GM21526 (cell line): ENCODE data around the gene STON1.
"Not testable (repeated sequence)": the region's sequence is repeated elsewhere in the genome, so short reads cannot be mapped to it uniquely, and the experiment has no call there.

Experiments
- ATAC-seq: cut with Tn5 transposase; IDR thresholded peaks from one replicate; pipeline ENCODE4 v1.9.1; 2021; ENCODE audit warnings: moderate library complexity; ENCODE audit not compliant: unreplicated experiment, low FRiP score

Gene STON1

GRCh38 chr2:48527226-48527885 lies 2.6 kb upstream of the STON1 start:
- no peak for ATAC-seq

GRCh38 chr2:48528431-48528830 lies 1.5 kb upstream of the STON1 start:
- no peak for ATAC-seq

GRCh38 chr2:48529194-48529593 lies 760 bp upstream of the STON1 start:
- ATAC-seq = no peak

- ATAC-seq = no peak
Observed at GRCh38 chr2:48529676-48530032, 300 bp upstream of the STON1 start.

- no peak for ATAC-seq
Observed at GRCh38 chr2:48531141-48531648, 1.2 kb downstream of the STON1 start.

GRCh38 chr2:48532174-48532573 lies 2.2 kb downstream of the STON1 start:
- no peak for ATAC-seq

- ATAC-seq = no peak
Observed at GRCh38 chr2:48532824-48533223, 2.9 kb downstream of the STON1 start.

GRCh38 chr2:48534781-48535180 lies 4.8 kb downstream of the STON1 start:
- ATAC-seq = no peak

GRCh38 chr2:48540237-48540935 lies 10.4 kb downstream of the STON1 start:
- ATAC-seq = no peak

- ATAC-seq = no peak
Observed at GRCh38 chr2:48541666-48542389, 11.9 kb downstream of the STON1 start.

GRCh38 chr2:48543895-48544294 lies 13.9 kb downstream of the STON1 start:
- no peak for ATAC-seq

GRCh38 chr2:48545244-48545643 lies 15.3 kb downstream of the STON1 start:
- no peak for ATAC-seq

- ATAC-seq = no peak
Observed at GRCh38 chr2:48548840-48549239, 18.9 kb downstream of the STON1 start.

- no peak for ATAC-seq
Observed at GRCh38 chr2:48549972-48550371, 20.0 kb downstream of the STON1 start.

GRCh38 chr2:48551548-48551947 lies 21.6 kb downstream of the STON1 start:
- no peak for ATAC-seq

- not testable (repeated sequence) for ATAC-seq
Observed at GRCh38 chr2:48555071-48555470, 25.1 kb downstream of the STON1 start.

GRCh38 chr2:48558456-48558855 lies 28.5 kb downstream of the STON1 start:
- no peak for ATAC-seq

- ATAC-seq = no peak
Observed at GRCh38 chr2:48560546-48561209, 30.7 kb downstream of the STON1 start.

GRCh38 chr2:48562281-48562680 lies 32.3 kb downstream of the STON1 start:
- ATAC-seq = no peak

- no peak for ATAC-seq
Observed at GRCh38 chr2:48566592-48567310, 36.8 kb downstream of the STON1 start.
